ENCODE measurements around the gene C15orf40.

Gene C15orf40

GRCh38 chr15:82993144-82993543 lies 18.3 kb downstream of the C15orf40 start:
- DNase-seq (ENCODE audit: low spot score): no peak

GRCh38 chr15:82992436-82992998 lies 18.9 kb downstream of the C15orf40 start:
- DNase-seq (ENCODE audit: low spot score): no peak

- no peak for DNase-seq (ENCODE audit: low spot score)
Observed at GRCh38 chr15:82986442-82986780, 25.0 kb downstream of the C15orf40 start.

GRCh38 chr15:82985688-82986441 lies 25.6 kb downstream of the C15orf40 start, which contains the start of gene RAMAC:
TSS of gene RAMAC (plus strand) at chr15:82986210. CDS start at chr15:82989019, 2,809 bp downstream.
- DNase-seq (ENCODE audit: low spot score): peak; percentile 92

GRCh38 chr15:82980981-82981380 lies 30.5 kb downstream of the C15orf40 start:
- no peak for DNase-seq (ENCODE audit: low spot score)

- no peak for DNase-seq (ENCODE audit: low spot score)
Observed at GRCh38 chr15:82979726-82980125, 31.7 kb downstream of the C15orf40 start.

- DNase-seq (ENCODE audit: low spot score): no peak
Observed at GRCh38 chr15:82978438-82978837, 33.0 kb downstream of the C15orf40 start.

- DNase-seq (ENCODE audit: low spot score): no peak
Observed at GRCh38 chr15:82977076-82977475, 34.4 kb downstream of the C15orf40 start.

- no peak for DNase-seq (ENCODE audit: low spot score)
Observed at GRCh38 chr15:82972990-82973389, 38.4 kb downstream of the C15orf40 start.

- no peak for DNase-seq (ENCODE audit: low spot score)
Observed at GRCh38 chr15:82971218-82971984, 40.0 kb downstream of the C15orf40 start.

- no peak for DNase-seq (ENCODE audit: low spot score)
Observed at GRCh38 chr15:82970696-82971095, 40.7 kb downstream of the C15orf40 start.

- DNase-seq (ENCODE audit: low spot score): no peak
Observed at GRCh38 chr15:82970078-82970686, 41.3 kb downstream of the C15orf40 start.

GRCh38 chr15:82969353-82969752 lies 42.1 kb downstream of the C15orf40 start:
- DNase-seq (ENCODE audit: low spot score): no peak

GRCh38 chr15:82968066-82968465 lies 43.4 kb downstream of the C15orf40 start:
- DNase-seq (ENCODE audit: low spot score): no peak

GRCh38 chr15:82966671-82967071 lies 44.8 kb downstream of the C15orf40 start:
- no peak for DNase-seq (ENCODE audit: low spot score)

- DNase-seq (ENCODE audit: low spot score): no peak
Observed at GRCh38 chr15:82964890-82965289, 46.5 kb downstream of the C15orf40 start.

GRCh38 chr15:82963471-82964341 lies 47.7 kb downstream of the C15orf40 start:
- DNase-seq (ENCODE audit: low spot score): no peak

GRCh38 chr15:82960766-82961165 lies 50.7 kb downstream of the C15orf40 start:
- no peak for DNase-seq (ENCODE audit: low spot score)

GRCh38 chr15:82959423-82959822 lies 52.0 kb downstream of the C15orf40 start:
- DNase-seq (ENCODE audit: low spot score): no peak

- DNase-seq (ENCODE audit: low spot score): no peak
Observed at GRCh38 chr15:82958638-82959037, 52.8 kb downstream of the C15orf40 start.

All from AG08396 (cell line).